Neural cell (in vitro differentiated cells): ENCODE results near the gene GAB4. TPM values are rescaled to one million over a fixed set of nuclear protein-coding genes. Genes with fewer than 3 reads are reported as not detected.

Experiments used
- H2AFZ ChIP-seq: fragments of 200-600, 300-800 bp; sonication (generic), shearing (Covaris generic); 2 replicates; pipeline ENCODE4 v1.6.0; 2014; ENCODE audit warnings: low read depth, mild to moderate bottlenecking, antibody characterized with exemption, low read length, moderate library complexity
- H3F3A ChIP-seq: fragments of 200-600 bp; shearing (Covaris generic); 2 replicates; pipeline ENCODE4 v1.6.1; 2016; ENCODE audit warnings: mild to moderate bottlenecking, moderate library complexity, mixed read lengths, antibody characterized with exemption, low read length; ENCODE audit not compliant: insufficient read depth, poor library complexity, severe bottlenecking
- H3K27ac ChIP-seq: fragments of 200-600, 300-800 bp; sonication (generic), shearing (Covaris generic); 2 replicates; pipeline ENCODE4 v1.5.1; 2014; ENCODE audit warnings: mild to moderate bottlenecking, low read length, moderate library complexity
- H3K27me3 ChIP-seq: fragments of 300-800, 200-600 bp; sonication (generic), shearing (Covaris generic); 2 replicates; pipeline ENCODE4 v1.6.0; 2014; ENCODE audit warnings: mild to moderate bottlenecking, low read depth, low read length, moderate library complexity; ENCODE audit not compliant: insufficient read depth
- H3K36me3 ChIP-seq: fragments of 300-800, 200-600 bp; sonication (generic), shearing (Covaris generic); 2 replicates; pipeline ENCODE4 v1.5.1; 2014; ENCODE audit warnings: mild to moderate bottlenecking, antibody characterized with exemption, low read length, moderate library complexity; ENCODE audit not compliant: insufficient read depth
- H3K4me2 ChIP-seq: fragments of 300-800, 200-600 bp; sonication (generic), shearing (Covaris generic); 2 replicates; pipeline ENCODE4 v1.6.0; 2014; ENCODE audit warnings: mild to moderate bottlenecking, low read length
- H3K4me3 ChIP-seq: fragments of 300-800, 200-600 bp; sonication (generic), shearing (Covaris generic); 2 replicates; pipeline ENCODE4 v1.5.1; 2014; ENCODE audit warnings: mild to moderate bottlenecking, low read length, moderate library complexity
- H3K79me2 ChIP-seq: fragments of 200-600 bp; shearing (Covaris generic); replicated peaks from 2 replicates; pipeline ENCODE4 v1.6.0; 2014; ENCODE audit warnings: mild to moderate bottlenecking, low read length, moderate library complexity; ENCODE audit not compliant: insufficient read depth
- H3K9ac ChIP-seq: fragments of 300-800, 200-600 bp; sonication (generic), shearing (Covaris generic); 2 replicates; pipeline ENCODE4 v1.6.1; 2016; ENCODE audit warnings: mild to moderate bottlenecking, low read length, mixed read lengths
- H3K9me2 ChIP-seq: fragments of 200-600 bp; shearing (Covaris generic); 2 replicates; pipeline ENCODE4 v1.6.1; 2016; ENCODE audit warnings: mild to moderate bottlenecking, low read length, mixed read lengths; ENCODE audit not compliant: insufficient read depth
- H3K9me3 ChIP-seq: fragments of 200-600, 300-800 bp; sonication (generic), shearing (Covaris generic); 2 replicates; pipeline ENCODE4 v1.6.1; 2016; ENCODE audit warnings: mild to moderate bottlenecking, mixed run types, low read length, moderate library complexity, mixed read lengths
- H4K20me1 ChIP-seq: fragments of 200-600 bp; shearing (Covaris generic); 2 replicates; pipeline ENCODE4 v1.6.1; 2016; ENCODE audit warnings: mild to moderate bottlenecking, mixed run types; ENCODE audit not compliant: insufficient read depth
- EP300 ChIP-seq: fragments of 450-650 bp; conservative IDR thresholded peaks from 2 replicates; pipeline ENCODE4 v1.6.1; 2014; ENCODE audit warnings: antibody characterized with exemption, mild to moderate bottlenecking, moderate library complexity; ENCODE audit not compliant: poor library complexity, severe bottlenecking
- EZH2 ChIP-seq: fragments of 200-600, 300-800 bp; shearing (Covaris generic), sonication (generic); IDR thresholded peaks from 2 replicates; pipeline ENCODE4 v1.6.1; 2014; ENCODE audit warnings: antibody characterized with exemption, low read length, borderline replicate concordance, mild to moderate bottlenecking; ENCODE audit not compliant: insufficient read depth, poor library complexity, severe bottlenecking
- MXI1 ChIP-seq: fragments of 450-650 bp; conservative IDR thresholded peaks from 2 replicates; pipeline ENCODE4 v1.6.1; 2014; ENCODE audit warnings: antibody characterized with exemption, mild to moderate bottlenecking; ENCODE audit not compliant: poor library complexity, severe bottlenecking
- POLR2AphosphoS5 ChIP-seq: IDR thresholded peaks from 2 replicates; pipeline ENCODE4 v1.6.1; 2012
- RAD21 ChIP-seq: fragments of 450-650 bp; conservative IDR thresholded peaks from 2 replicates; pipeline ENCODE4 v1.6.1; 2014; ENCODE audit warnings: antibody characterized with exemption, mild to moderate bottlenecking, moderate library complexity
- SMC3 ChIP-seq: fragments of 450-650 bp; conservative IDR thresholded peaks from 2 replicates; pipeline ENCODE4 v1.6.1; 2014; ENCODE audit warnings: antibody characterized with exemption, mild to moderate bottlenecking, moderate library complexity; ENCODE audit not compliant: poor library complexity
- TAF1 ChIP-seq: IDR thresholded peaks from 2 replicates; pipeline ENCODE4 v1.6.1; 2012; ENCODE audit warnings: low read depth
- polyA plus RNA-seq: library from polyadenylated mRNA; depleted of rRNA; stranded (reverse); fragments of >200 nt; gene quantifications from 2 replicates; pipeline ENCODE4 v1.2.3, GENCODE V29; 2014
- TF ChIP-seq, protein P1 (sequence below): IDR thresholded peaks from 2 replicates; pipeline ENCODE4 v1.6.1; 2012; ENCODE audit warnings: borderline replicate concordance
- TF ChIP-seq, protein P2 (sequence below): fragments of 450-650 bp; IDR thresholded peaks from 2 replicates; pipeline ENCODE4 v1.5.1; 2014; ENCODE audit warnings: antibody characterized with exemption, mild to moderate bottlenecking, moderate library complexity; ENCODE audit not compliant: poor library complexity, severe bottlenecking

Gene GAB4
- polyA plus RNA-seq, 1 donor from 2014 or later: not detected

DNA sequence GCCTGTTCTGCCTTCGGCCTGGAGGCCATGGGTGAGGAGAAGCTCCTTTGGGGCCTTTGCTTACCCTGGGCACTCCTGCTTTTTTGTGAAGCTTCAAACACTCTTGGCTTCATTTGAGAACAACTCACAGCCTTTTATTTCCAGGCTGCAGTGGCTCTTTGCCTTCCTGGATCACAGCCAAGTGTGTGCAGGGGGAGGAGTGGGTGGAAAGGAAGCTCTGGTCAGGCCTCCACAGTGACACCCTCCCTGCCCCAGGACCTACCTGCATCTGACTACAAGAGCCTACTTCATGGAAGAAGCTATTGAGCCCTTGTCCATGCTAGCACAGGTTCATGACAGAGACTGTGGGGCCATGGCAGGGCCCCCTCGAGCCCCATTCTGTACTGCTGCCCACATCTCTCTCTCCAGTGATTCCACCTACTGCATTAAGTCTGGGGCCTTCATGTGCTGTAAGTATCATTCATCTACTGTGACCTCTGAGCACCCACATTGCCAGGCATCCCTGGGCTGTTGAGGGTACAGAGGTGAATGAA is 52.3 kb downstream of the GAB4 start:
- no peak overlapping the region for H3K27ac ChIP-seq
- no peaks in the 10 kb centered on the region for H3K9me2 ChIP-seq
- H2AFZ ChIP-seq: no peak overlapping the region
- no peaks in the 10 kb centered on the region for H3F3A ChIP-seq
- TF ChIP-seq EZH2 (no peak), SMC3 (no peak), POLR2AphosphoS5 (no peak), EP300 (no peak), MXI1 (no peak), RAD21 (no peak), TAF1 (no peak)
- TF ChIP-seq, protein P1, sequence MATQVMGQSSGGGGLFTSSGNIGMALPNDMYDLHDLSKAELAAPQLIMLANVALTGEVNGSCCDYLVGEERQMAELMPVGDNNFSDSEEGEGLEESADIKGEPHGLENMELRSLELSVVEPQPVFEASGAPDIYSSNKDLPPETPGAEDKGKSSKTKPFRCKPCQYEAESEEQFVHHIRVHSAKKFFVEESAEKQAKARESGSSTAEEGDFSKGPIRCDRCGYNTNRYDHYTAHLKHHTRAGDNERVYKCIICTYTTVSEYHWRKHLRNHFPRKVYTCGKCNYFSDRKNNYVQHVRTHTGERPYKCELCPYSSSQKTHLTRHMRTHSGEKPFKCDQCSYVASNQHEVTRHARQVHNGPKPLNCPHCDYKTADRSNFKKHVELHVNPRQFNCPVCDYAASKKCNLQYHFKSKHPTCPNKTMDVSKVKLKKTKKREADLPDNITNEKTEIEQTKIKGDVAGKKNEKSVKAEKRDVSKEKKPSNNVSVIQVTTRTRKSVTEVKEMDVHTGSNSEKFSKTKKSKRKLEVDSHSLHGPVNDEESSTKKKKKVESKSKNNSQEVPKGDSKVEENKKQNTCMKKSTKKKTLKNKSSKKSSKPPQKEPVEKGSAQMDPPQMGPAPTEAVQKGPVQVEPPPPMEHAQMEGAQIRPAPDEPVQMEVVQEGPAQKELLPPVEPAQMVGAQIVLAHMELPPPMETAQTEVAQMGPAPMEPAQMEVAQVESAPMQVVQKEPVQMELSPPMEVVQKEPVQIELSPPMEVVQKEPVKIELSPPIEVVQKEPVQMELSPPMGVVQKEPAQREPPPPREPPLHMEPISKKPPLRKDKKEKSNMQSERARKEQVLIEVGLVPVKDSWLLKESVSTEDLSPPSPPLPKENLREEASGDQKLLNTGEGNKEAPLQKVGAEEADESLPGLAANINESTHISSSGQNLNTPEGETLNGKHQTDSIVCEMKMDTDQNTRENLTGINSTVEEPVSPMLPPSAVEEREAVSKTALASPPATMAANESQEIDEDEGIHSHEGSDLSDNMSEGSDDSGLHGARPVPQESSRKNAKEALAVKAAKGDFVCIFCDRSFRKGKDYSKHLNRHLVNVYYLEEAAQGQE: no peak
- TF ChIP-seq, protein P2, sequence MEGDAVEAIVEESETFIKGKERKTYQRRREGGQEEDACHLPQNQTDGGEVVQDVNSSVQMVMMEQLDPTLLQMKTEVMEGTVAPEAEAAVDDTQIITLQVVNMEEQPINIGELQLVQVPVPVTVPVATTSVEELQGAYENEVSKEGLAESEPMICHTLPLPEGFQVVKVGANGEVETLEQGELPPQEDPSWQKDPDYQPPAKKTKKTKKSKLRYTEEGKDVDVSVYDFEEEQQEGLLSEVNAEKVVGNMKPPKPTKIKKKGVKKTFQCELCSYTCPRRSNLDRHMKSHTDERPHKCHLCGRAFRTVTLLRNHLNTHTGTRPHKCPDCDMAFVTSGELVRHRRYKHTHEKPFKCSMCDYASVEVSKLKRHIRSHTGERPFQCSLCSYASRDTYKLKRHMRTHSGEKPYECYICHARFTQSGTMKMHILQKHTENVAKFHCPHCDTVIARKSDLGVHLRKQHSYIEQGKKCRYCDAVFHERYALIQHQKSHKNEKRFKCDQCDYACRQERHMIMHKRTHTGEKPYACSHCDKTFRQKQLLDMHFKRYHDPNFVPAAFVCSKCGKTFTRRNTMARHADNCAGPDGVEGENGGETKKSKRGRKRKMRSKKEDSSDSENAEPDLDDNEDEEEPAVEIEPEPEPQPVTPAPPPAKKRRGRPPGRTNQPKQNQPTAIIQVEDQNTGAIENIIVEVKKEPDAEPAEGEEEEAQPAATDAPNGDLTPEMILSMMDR: no peak
- no peak overlapping the region for H3K4me2 ChIP-seq
- no peaks in the 10 kb centered on the region for H3K9me3 ChIP-seq
- no peaks in the 10 kb centered on the region for H3K79me2 ChIP-seq
- no peak overlapping the region for H3K9ac ChIP-seq
- H4K20me1 ChIP-seq: no peaks in the 10 kb centered on the region
- no peak overlapping the region for H3K4me3 ChIP-seq
- no peaks in the 10 kb centered on the region for H3K36me3 ChIP-seq
- H3K27me3 ChIP-seq: no peaks in the 10 kb centered on the region

DNA sequence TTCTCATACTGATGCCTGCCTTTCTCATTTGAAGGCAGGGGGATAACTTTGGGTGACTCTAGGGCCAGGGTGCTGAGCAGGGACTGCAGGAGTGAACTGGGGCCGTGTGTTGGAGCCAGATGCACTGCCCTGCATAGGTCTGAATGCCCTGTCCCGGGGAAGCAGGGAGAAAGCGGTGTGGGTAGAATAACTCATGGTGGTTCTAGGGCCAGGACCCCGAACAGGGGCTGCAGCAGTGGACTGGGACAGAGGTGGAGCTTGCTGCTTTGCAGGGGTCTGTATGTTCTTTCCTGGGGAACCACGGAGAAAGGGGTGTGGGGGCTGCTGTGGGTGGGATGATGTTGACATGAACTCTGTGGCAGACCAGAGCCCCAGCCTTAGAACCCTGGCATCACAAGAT is 52.9 kb downstream of the GAB4 start:
- no peak overlapping the region for H3K4me3 ChIP-seq
- H3K79me2 ChIP-seq: no peaks in the 10 kb centered on the region
- no peaks in the 10 kb centered on the region for H3K27me3 ChIP-seq
- H3K9me2 ChIP-seq: no peaks in the 10 kb centered on the region
- no peak overlapping the region for H3K9ac ChIP-seq
- H3K36me3 ChIP-seq: no peaks in the 10 kb centered on the region
- H4K20me1 ChIP-seq: no peaks in the 10 kb centered on the region
- no peaks in the 10 kb centered on the region for H3F3A ChIP-seq
- no peak overlapping the region for H2AFZ ChIP-seq
- H3K9me3 ChIP-seq: no peaks in the 10 kb centered on the region
- TF ChIP-seq, protein P1: no peak
- TF ChIP-seq POLR2AphosphoS5: no peak
- TF ChIP-seq EP300: no peak
- TF ChIP-seq EZH2: no peak
- TF ChIP-seq, protein P2: no peak
- TF ChIP-seq RAD21: no peak
- no peak for TF ChIP-seq SMC3
- TF ChIP-seq MXI1: no peak
- no peak for TF ChIP-seq TAF1
- no peak overlapping the region for H3K4me2 ChIP-seq
- H3K27ac ChIP-seq: no peak overlapping the region
